GM12878 (cell line): ENCODE measurements around the gene TRIM56. TPM values are rescaled to one million over a fixed set of nuclear protein-coding genes. Genes with fewer than 3 reads are reported as not detected.

Source experiments
- ATAC-seq: fragments of 200-7000 bp; cut with Tn5 transposase; 3 replicates; pipeline ENCODE4 v1.9.1; 2020; ENCODE audit warnings: mild to moderate bottlenecking, moderate library complexity
- BruUV-seq: library from RNA; stranded (reverse); fragments of 400-500 nt; replicated peaks from 2 replicates; lab custom pipeline; 2021; lab: Mats Ljungman, UMichigan
- CTCF ChIA-PET: fragments of 300-600 bp; sonication (Branson Sonifier 250); formaldehyde crosslinking; extraction: SDS; loops from one replicate; lab custom pipeline; 2021; ENCODE audit warnings: inconsistent platforms; lab: Yijun Ruan, JAX
- POLR2A ChIA-PET: fragments of 350-600 bp; formaldehyde crosslinking; extraction: SDS; loops from one replicate; lab custom pipeline; 2021; ENCODE audit warnings: inconsistent platforms; lab: Charles Lee
- RAD21 ChIA-PET: fragments of 300-600 bp; sonication (Branson Sonifier 250); formaldehyde crosslinking; loops from one replicate; lab custom pipeline; 2023; ENCODE audit warnings: antibody characterized with exemption; ENCODE audit not compliant: unreplicated experiment; lab: Charles Lee
- SMC1A ChIA-PET: fragments of 300-600 bp; sonication (Branson Sonifier 250); formaldehyde crosslinking; loops from one replicate; lab custom pipeline; 2023; ENCODE audit not compliant: unreplicated experiment, uncharacterized antibody; lab: Charles Lee
- DNase-seq: peaks from one replicate; pipeline ENCODE4 v3.0.0-alpha.2; 2011; ENCODE audit warnings: low read depth, low spot score
- FAIRE-seq: peaks from 3 replicates; lab custom pipeline; 2011; peaks lifted over from hg19 to GRCh38; lab: Jason Lieb, UNC
- H2AFZ ChIP-seq: 2 replicates; pipeline ENCODE4 v1.6.0; 2011; ENCODE audit warnings: low read depth, low read length, control low read depth; ENCODE audit not compliant: control insufficient read depth
- H3K27ac ChIP-seq: 2 replicates; pipeline ENCODE4 v1.5.1; 2011; ENCODE audit warnings: control low read depth; ENCODE audit not compliant: control insufficient read depth, insufficient read depth
- H3K27me3 ChIP-seq, 2 experiments: replicated peaks in 1 of 2; 2 replicates each; pipeline versions ENCODE4 v1.6.0 to v1.6.1; 2011; ENCODE audit warnings: low read length in 1 of 2; ENCODE audit not compliant: control insufficient read depth in 2 of 2, insufficient read depth in 2 of 2
- H3K36me3 ChIP-seq, 2 experiments: 2 replicates each; pipeline ENCODE4 v1.5.1; 2011; ENCODE audit warnings: low read length in 1 of 2; ENCODE audit not compliant: control insufficient read depth in 2 of 2, insufficient read depth in 2 of 2
- H3K4me1 ChIP-seq: 2 replicates; pipeline ENCODE4 v1.6.1; 2011; ENCODE audit warnings: mild to moderate bottlenecking, low read length, moderate library complexity, mixed read lengths; ENCODE audit not compliant: control insufficient read depth, insufficient read depth
- H3K4me2 ChIP-seq: 2 replicates; pipeline ENCODE4 v1.6.0; 2011; ENCODE audit warnings: control low read depth; ENCODE audit not compliant: control insufficient read depth, insufficient read depth
- H3K4me3 ChIP-seq: fragments of 200-600 bp; sonication (generic); 2 replicates; pipeline ENCODE4 v1.5.1; 2016
- H3K79me2 ChIP-seq: 2 replicates; pipeline ENCODE4 v1.6.0; 2011; ENCODE audit warnings: low read length; ENCODE audit not compliant: control insufficient read depth, insufficient read depth
- H3K9ac ChIP-seq: 2 replicates; pipeline ENCODE4 v1.8.0; 2011; ENCODE audit warnings: low read length, control low read depth, mixed read lengths; ENCODE audit not compliant: control insufficient read depth, insufficient read depth
- H3K9me3 ChIP-seq: replicated peaks from 3 replicates; pipeline ENCODE4 v1.5.1; 2011; ENCODE audit warnings: mild to moderate bottlenecking, low read length; ENCODE audit not compliant: control insufficient read depth, insufficient read depth
- H4K20me1 ChIP-seq: 2 replicates; pipeline ENCODE4 v1.6.0; 2011; ENCODE audit not compliant: control insufficient read depth, insufficient read depth
- WGBS: methylation state at CpG from one replicate; pipeline ENCODE4 v1.1.6; 2016; ENCODE audit warnings: low lambda C conversion rate; ENCODE audit not compliant: insufficient replicate concordance, insufficient coverage; ENCODE audit errors: missing lambda C conversion rate; 5-methylcytosine and 5-hydroxymethylcytosine counted together
- in situ Hi-C: fragments of 300-500 bp; cut with MboI; formaldehyde crosslinking; loops from 9 replicates; pipeline ENCODE4 v1.14.3; 2018; ENCODE audit warnings: mixed read lengths
- intact Hi-C: fragments of 100-400 bp; cut with micrococcal nuclease; formaldehyde crosslinking; loops from one replicate; pipeline ENCODE4 v1.14.2; 2022; ENCODE audit not compliant: unreplicated experiment
- polyA plus RNA-seq, 11 experiments: library from polyadenylated mRNA; depleted of rRNA in 4 of 11; unstranded in 6 of 11; stranded (reverse) in 5 of 11; fragments of >200 nt; fragmentation: Nextera tagmentation in 4 of 11; fragmentation: Illumina TruSeq in 1 of 11; extraction: Ambion mirVana in 4 of 11; extraction: Trizol in 1 of 11; gene quantifications; 1 replicate in 1 of 11; 2 replicates in 10 of 11; pipeline versions ENCODE4 v1.2.1 to v1.2.3, GENCODE V29; 2011 to 2016; ENCODE audit warnings: inconsistent platforms in 2 of 11, missing spikeins in 2 of 11, low read depth in 1 of 11
- total RNA-seq, 4 experiments: library from RNA; depleted of rRNA in 3 of 4; stranded (reverse); fragments of >200 nt in 3 of 4; fragmentation: Illumina TruSeq in 1 of 4; extraction: Trizol in 1 of 4; gene quantifications; 2 replicates each; pipeline versions ENCODE4 v1.2.1 to v1.2.3, GENCODE V29; 2013 to 2021
- TF ChIP-seq, protein P1 (sequence below): fragments of 450-650 bp; IDR thresholded peaks from 2 replicates; pipeline ENCODE4 v1.6.1; 2017; ENCODE audit warnings: mild to moderate bottlenecking, low read depth, inconsistent platforms; ENCODE audit not compliant: poor library complexity, severe bottlenecking

Gene TRIM56
- total and polyA plus RNA-seq, 10 of the 15 experiments (the other 5 are each of a cell fraction or from before 2014, with no cell fraction given), result 3.2 to 37.5 (median 11.8) TPM

GRCh38 chr7:101123703-101124068 is 38.4 kb downstream of the TRIM56 start:
- DNase-seq (no peak), FAIRE-seq (no peak), ATAC-seq (no peak)
- H4K20me1 ChIP-seq, result no peaks in the 10 kb centered on the region
- CTCF ChIA-PET, result interaction anchor here (1.2 to 3.4 kb wide), 11 partner anchors 10 to 159 kb away, joined by 3 to 16 read pairs (median 8); no protein-coding TSS in a partner anchor
- no peak overlapping the region for H2AFZ ChIP-seq
- no peak overlapping the region for H3K27ac ChIP-seq
- no peak overlapping the region for H3K4me2 ChIP-seq
- H3K4me1 ChIP-seq, result peaks cover 26% of the 10 kb centered on the region
- intact Hi-C loops, result loop anchor here (5.0 kb wide), 1 partner anchor 36 kb away; the partner anchor contains the start of gene TRIM56
- H3K27me3 ChIP-seq, result no peaks in the 10 kb centered on the region
- H3K9me3 ChIP-seq, result no peaks in the 10 kb centered on the region
- TF ChIP-seq, protein P1, sequence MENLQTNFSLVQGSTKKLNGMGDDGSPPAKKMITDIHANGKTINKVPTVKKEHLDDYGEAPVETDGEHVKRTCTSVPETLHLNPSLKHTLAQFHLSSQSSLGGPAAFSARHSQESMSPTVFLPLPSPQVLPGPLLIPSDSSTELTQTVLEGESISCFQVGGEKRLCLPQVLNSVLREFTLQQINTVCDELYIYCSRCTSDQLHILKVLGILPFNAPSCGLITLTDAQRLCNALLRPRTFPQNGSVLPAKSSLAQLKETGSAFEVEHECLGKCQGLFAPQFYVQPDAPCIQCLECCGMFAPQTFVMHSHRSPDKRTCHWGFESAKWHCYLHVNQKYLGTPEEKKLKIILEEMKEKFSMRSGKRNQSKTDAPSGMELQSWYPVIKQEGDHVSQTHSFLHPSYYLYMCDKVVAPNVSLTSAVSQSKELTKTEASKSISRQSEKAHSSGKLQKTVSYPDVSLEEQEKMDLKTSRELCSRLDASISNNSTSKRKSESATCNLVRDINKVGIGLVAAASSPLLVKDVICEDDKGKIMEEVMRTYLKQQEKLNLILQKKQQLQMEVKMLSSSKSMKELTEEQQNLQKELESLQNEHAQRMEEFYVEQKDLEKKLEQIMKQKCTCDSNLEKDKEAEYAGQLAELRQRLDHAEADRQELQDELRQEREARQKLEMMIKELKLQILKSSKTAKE, result no peak
- in situ Hi-C loops, result no loop called here
- H3K9ac ChIP-seq, result no peak overlapping the region
- no peaks in the 10 kb centered on the region for H3K36me3 ChIP-seq
- POLR2A ChIA-PET, result interaction anchor here (1.2 to 3.4 kb wide), 4 partner anchors 10 to 38 kb away, joined by 5 to 24 read pairs (median 15); partner anchors contain the start of gene TRIM56
- no peak overlapping the region for H3K4me3 ChIP-seq
- BruUV-seq, result no TSS peak
- RAD21 ChIA-PET, result interaction anchor here (0.9 to 1.9 kb wide), 7 partner anchors 12 to 69 kb away, joined by 3 to 7 read pairs (median 3); no protein-coding TSS in a partner anchor
- 56% methylated on average over 2 of the region's 3 CpGs for WGBS
- H3K79me2 ChIP-seq, result no peaks in the 10 kb centered on the region
- SMC1A ChIA-PET, result interaction anchor here (1.3 to 2.9 kb wide), 5 partner anchors 10 to 46 kb away, joined by 3 to 13 read pairs (median 9); no protein-coding TSS in a partner anchor
